Stomach (tissue), 4 donors: Measurements from ENCODE around the gene PNPLA2.

Source experiments
- POLR2A ChIP-seq, 4 donors: fragments of 450-650 bp; IDR thresholded peaks; one replicate each; pipeline ENCODE4 v1.6.1; 2016; ENCODE audit warnings: antibody characterized with exemption in 4 of 4, control low read depth in 2 of 4, mild to moderate bottlenecking in 1 of 4, moderate library complexity in 1 of 4
- POLR2AphosphoS5 ChIP-seq, 3 donors: sonication (generic); formaldehyde crosslinking; IDR thresholded peaks; one replicate each; pipeline ENCODE4 v1.6.1; 2016; ENCODE audit warnings: antibody characterized with exemption in 3 of 3
- TF ChIP-seq, protein P1 (sequence below), 7 experiments: fragments of 450-650 bp in 4 of 7; fragments of 200-600 bp in 3 of 7; sonication (generic) in 3 of 7; IDR thresholded peaks; one replicate each; pipeline ENCODE4 v1.5.1; 2016 to 2019; ENCODE audit warnings: antibody characterized with exemption in 7 of 7, control low read depth in 2 of 7, mild to moderate bottlenecking in 1 of 7

GRCh38 chr11:869399-870126 is 50.8 kb downstream of the PNPLA2 start:
- TF ChIP-seq POLR2AphosphoS5 (IDR thresholded peaks at IDR 0.05) = no peak
- TF ChIP-seq, protein P1, sequence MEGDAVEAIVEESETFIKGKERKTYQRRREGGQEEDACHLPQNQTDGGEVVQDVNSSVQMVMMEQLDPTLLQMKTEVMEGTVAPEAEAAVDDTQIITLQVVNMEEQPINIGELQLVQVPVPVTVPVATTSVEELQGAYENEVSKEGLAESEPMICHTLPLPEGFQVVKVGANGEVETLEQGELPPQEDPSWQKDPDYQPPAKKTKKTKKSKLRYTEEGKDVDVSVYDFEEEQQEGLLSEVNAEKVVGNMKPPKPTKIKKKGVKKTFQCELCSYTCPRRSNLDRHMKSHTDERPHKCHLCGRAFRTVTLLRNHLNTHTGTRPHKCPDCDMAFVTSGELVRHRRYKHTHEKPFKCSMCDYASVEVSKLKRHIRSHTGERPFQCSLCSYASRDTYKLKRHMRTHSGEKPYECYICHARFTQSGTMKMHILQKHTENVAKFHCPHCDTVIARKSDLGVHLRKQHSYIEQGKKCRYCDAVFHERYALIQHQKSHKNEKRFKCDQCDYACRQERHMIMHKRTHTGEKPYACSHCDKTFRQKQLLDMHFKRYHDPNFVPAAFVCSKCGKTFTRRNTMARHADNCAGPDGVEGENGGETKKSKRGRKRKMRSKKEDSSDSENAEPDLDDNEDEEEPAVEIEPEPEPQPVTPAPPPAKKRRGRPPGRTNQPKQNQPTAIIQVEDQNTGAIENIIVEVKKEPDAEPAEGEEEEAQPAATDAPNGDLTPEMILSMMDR (IDR thresholded peaks at IDR 0.05) = no peak
- TF ChIP-seq POLR2A (IDR thresholded peaks at IDR 0.05) = no peak
